ENCODE results near the gene C3orf20.
"Not testable (repeated sequence)": the region's sequence is repeated elsewhere in the genome, so short reads cannot be mapped to it uniquely, and the experiment has no call there.

The C3orf20 gene

DNA sequence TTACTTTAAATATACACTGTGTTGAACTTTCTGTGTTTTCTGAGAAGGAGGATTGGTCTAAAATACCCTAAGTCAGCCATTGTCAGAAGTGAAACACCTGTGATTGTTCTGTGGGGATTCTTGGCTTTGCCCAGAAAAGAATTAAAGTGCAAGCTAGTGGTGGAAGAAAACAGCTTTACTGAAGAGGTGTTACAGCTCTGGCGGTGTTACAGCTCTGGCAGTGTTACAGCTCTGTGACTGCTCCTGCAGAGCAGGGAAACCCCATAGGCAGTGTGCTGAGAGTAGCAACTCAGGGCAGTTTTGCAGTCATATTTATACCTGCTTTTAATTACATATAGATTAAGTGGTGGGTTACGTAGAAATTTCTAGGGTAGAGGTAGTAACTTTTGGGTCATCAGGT is 66.6 kb downstream of the C3orf20 start:
- H3K4me3 Mint-ChIP-seq: no peak overlapping the region

DNA sequence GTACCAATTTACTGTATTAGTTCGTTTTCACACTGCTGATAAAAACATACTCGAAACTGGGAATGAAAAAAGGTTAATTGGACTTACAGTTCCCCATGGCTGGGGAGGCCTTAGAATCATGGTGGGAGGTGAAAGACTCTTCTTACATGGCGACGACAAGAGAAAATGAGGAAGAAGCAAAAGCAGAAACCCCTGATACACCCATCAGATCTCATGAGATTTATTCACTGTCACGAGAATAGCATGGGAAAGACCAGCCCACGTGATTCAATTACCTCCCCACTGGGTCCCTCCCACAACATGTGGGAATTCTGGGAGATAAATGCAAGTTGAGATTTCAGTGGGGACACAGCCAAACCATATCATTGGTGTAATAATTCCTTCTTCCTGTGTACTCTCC is 69.6 kb downstream of the C3orf20 start:
- H3K4me3 Mint-ChIP-seq: no peak overlapping the region
- H3K4me1 Mint-ChIP-seq: no peaks in the 10 kb centered on the region
- H3K9me3 Mint-ChIP-seq: peaks cover 25% of the 10 kb centered on the region
- H3K27ac Mint-ChIP-seq: no peak overlapping the region
- TF ChIP-seq, protein P1, sequence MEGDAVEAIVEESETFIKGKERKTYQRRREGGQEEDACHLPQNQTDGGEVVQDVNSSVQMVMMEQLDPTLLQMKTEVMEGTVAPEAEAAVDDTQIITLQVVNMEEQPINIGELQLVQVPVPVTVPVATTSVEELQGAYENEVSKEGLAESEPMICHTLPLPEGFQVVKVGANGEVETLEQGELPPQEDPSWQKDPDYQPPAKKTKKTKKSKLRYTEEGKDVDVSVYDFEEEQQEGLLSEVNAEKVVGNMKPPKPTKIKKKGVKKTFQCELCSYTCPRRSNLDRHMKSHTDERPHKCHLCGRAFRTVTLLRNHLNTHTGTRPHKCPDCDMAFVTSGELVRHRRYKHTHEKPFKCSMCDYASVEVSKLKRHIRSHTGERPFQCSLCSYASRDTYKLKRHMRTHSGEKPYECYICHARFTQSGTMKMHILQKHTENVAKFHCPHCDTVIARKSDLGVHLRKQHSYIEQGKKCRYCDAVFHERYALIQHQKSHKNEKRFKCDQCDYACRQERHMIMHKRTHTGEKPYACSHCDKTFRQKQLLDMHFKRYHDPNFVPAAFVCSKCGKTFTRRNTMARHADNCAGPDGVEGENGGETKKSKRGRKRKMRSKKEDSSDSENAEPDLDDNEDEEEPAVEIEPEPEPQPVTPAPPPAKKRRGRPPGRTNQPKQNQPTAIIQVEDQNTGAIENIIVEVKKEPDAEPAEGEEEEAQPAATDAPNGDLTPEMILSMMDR (IDR thresholded peaks at IDR 0.05): no peak
- H3K27me3 Mint-ChIP-seq (ENCODE audit: low read depth, poor library complexity): peaks cover 12% of the 10 kb centered on the region
- DNase-seq: no peak
- H3K36me3 Mint-ChIP-seq (ENCODE audit: low read depth): no peaks in the 10 kb centered on the region

More for the DNA sequence above, 66.6 kb downstream of the C3orf20 start:
- TF ChIP-seq, protein P1 (IDR thresholded peaks at IDR 0.05): no peak
- no peaks in the 10 kb centered on the region for H3K36me3 Mint-ChIP-seq (ENCODE audit: low read depth)
- DNase-seq: no peak
- no peaks in the 10 kb centered on the region for H3K4me1 Mint-ChIP-seq
- no peak overlapping the region for H3K27ac Mint-ChIP-seq
- peaks cover 34% of the 10 kb centered on the region for H3K9me3 Mint-ChIP-seq
- H3K27me3 Mint-ChIP-seq (ENCODE audit: low read depth, poor library complexity): peaks cover 17% of the 10 kb centered on the region

DNA sequence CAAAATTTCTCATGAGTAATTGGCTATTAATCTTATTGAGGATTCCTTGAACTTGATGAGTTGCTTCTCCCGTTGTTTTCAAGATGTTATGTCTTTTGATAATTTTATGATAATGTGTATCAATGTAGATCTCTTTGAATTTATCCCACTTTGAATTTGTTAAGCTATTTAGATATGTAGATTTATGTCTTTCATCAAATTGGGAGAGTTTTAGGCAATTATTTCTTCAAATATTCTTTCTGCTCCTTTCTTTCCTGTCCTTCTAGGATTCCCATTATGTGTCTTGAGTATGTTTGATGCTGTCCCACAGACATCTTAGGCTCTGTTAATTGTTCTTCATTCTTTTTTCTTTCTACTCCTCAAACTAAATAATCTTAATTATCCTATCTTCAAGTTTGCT is 75.7 kb downstream of the C3orf20 start:
- Mint-ChIP-seq H3K4me3 (no peak overlapping the region), H3K9me3 (peaks cover 30% of the 10 kb centered on the region), H3K36me3 (ENCODE audit: low read depth) (peaks cover 7% of the 10 kb centered on the region), H3K4me1 (no peaks in the 10 kb centered on the region), H3K27ac (no peak overlapping the region), H3K27me3 (ENCODE audit: low read depth, poor library complexity) (peaks cover 13% of the 10 kb centered on the region)
- TF ChIP-seq, protein P1 (IDR thresholded peaks at IDR 0.05): no peak
- DNase-seq: no peak

DNA sequence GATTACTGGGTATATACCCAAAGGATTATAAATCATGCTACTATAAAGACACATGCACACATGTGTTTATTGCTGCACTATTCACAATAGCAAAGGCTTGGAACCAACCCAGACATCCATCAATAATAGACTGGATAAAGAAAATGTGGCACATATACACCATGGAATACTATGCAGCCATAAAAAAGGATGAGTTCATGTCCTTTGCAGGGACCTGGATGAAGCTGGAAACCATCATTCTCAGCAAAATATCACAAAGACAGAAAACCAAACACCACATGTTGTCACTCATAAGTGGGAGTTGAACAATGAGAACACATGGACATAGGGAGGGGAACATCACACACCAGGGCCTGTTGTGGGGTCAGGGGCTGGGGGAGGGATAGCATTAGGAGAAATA is 78.0 kb downstream of the C3orf20 start:
- H3K4me1 Mint-ChIP-seq; DNase-seq; H3K27ac Mint-ChIP-seq; H3K4me3 Mint-ChIP-seq; H3K36me3 Mint-ChIP-seq (ENCODE audit: low read depth): not testable (repeated sequence)
- Mint-ChIP-seq H3K9me3 (peaks cover 30% of the 10 kb centered on the region), H3K27me3 (ENCODE audit: low read depth, poor library complexity) (peaks cover 13% of the 10 kb centered on the region)

DNA sequence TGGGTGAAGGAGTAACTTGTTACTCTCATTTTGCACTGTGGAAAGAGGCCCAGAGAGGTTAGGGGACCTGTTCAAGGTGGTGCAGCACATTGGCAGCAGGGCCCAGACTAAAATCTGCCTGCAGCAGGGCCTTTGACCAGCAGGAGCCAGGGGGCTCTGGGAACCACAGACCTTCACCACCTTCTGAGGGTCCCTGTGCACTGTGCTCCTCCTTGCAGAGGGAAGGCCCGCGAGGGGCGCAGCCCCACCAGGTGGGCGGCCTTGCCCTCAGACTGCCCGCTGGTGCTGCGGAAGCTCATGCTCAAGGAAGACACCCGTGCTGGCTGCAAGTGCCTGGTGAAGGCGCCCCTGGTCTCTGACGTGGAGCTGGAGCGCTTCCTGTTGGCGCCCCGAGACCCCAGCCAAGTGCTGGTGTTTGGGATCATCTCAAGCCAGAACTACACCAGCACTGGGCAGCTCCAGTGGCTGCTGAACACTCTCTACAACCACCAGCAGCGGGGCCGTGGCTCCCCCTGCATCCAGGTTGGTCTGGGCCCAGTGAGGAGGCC is 82.3 kb downstream of the C3orf20 start:
- Mint-ChIP-seq H3K9me3 (peaks cover 5% of the 10 kb centered on the region), H3K4me3 (no peak overlapping the region)

DNA sequence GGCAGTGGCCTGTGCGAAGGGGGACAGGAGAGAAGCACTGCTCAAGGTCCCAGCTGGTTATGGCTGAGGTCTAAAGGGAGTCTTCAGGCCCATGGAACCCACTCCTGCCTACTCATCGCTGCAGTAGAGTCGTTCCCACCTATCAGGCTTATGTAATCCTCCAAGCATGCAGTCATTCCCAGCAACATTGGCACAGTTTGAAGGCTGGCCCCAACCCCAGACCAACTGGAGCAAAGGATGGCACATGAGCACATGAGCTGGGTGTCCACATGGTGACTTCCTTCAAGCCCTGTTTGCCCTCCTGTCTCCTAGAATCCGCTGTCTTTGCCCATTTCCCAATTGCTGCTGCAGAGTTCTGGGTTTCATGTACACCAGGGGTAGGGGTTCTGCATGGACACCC is 83.4 kb downstream of the C3orf20 start:
- Mint-ChIP-seq H3K27ac (no peak overlapping the region), H3K4me3 (no peak overlapping the region), H3K9me3 (no peaks in the 10 kb centered on the region), H3K36me3 (ENCODE audit: low read depth) (no peaks in the 10 kb centered on the region), H3K27me3 (ENCODE audit: low read depth, poor library complexity) (peaks cover 21% of the 10 kb centered on the region), H3K4me1 (peaks cover 5% of the 10 kb centered on the region)
- TF ChIP-seq, protein P1 (IDR thresholded peaks at IDR 0.05): no peak
- DNase-seq: no peak

More for the DNA sequence above, 82.3 kb downstream of the C3orf20 start:
- TF ChIP-seq, protein P1 (IDR thresholded peaks at IDR 0.05): no peak
- Mint-ChIP-seq H3K27me3 (ENCODE audit: low read depth, poor library complexity) (peaks cover 16% of the 10 kb centered on the region), H3K4me1 (peaks cover 5% of the 10 kb centered on the region), H3K36me3 (ENCODE audit: low read depth) (no peaks in the 10 kb centered on the region), H3K27ac (no peak overlapping the region)
- no peak for DNase-seq

Measured in nephron progenitor cell (in vitro differentiated cells).